ENCODE data around the gene DNAJC5G. TPM values are rescaled to one million over a fixed set of nuclear protein-coding genes. Genes with fewer than 3 reads are reported as not detected.

DNAJC5G gene
- total and polyA plus RNA-seq, 9 of the 15 experiments (the other 6 are each of a cell fraction or from before 2014, with no cell fraction given): not detected

- TF ChIP-seq MGA (IDR thresholded peaks at IDR 0.05): peak; percentile 43
- TF ChIP-seq TCF7L2 (IDR thresholded peaks at IDR 0.05; ENCODE audit: low read depth, low read length): no peak
- TF ChIP-seq ZZZ3 (IDR thresholded peaks at IDR 0.05): peak; percentile 68; the same call in 1 of the 2 replicates
- TF ChIP-seq KHSRP (IDR thresholded peaks at IDR 0.05): no peak
- no peak for TF ChIP-seq SREBF1 (IDR thresholded peaks at IDR 0.05; ENCODE audit: borderline replicate concordance, low read depth, low read length)
- no peak for TF ChIP-seq RBM14 (IDR thresholded peaks at IDR 0.05; ENCODE audit: borderline replicate concordance, insufficient read depth, low read depth, low read length)
- no peak for TF ChIP-seq ID3 (CRISPR knock-in tag; IDR thresholded peaks at IDR 0.05)
- no peak for TF ChIP-seq ID3 (tag; IDR thresholded peaks at IDR 0.05)
- peak; percentile 98 for TF ChIP-seq POLR2A (conservative IDR thresholded peaks at IDR 0.05)
- no peak for TF ChIP-seq MYNN (IDR thresholded peaks at IDR 0.05)
- no peak for TF ChIP-seq MYNN (CRISPR knock-in tag; IDR thresholded peaks at IDR 0.05)
Observed at GRCh38 chr2:27322766-27323595, 47.7 kb downstream of the DNAJC5G start, which contains the start of gene MPV17 (continued).

All from K562 (cell line).